GM19023 (cell line): ENCODE results near the gene ACSBG1.
"Not testable (repeated sequence)": the region's sequence is repeated elsewhere in the genome, so short reads cannot be mapped to it uniquely, and the experiment has no call there.

Experiments
- ATAC-seq: cut with Tn5 transposase; IDR thresholded peaks from one replicate; pipeline ENCODE4 v1.9.1; 2021; ENCODE audit warnings: mild to moderate bottlenecking, moderate library complexity; ENCODE audit not compliant: unreplicated experiment

The ACSBG1 gene

GRCh38 chr15:78255421-78256043 lies 21.2 kb upstream of the ACSBG1 start:
- no peak for ATAC-seq

- ATAC-seq = no peak
These were observed 16.8 kb upstream of the ACSBG1 start for GRCh38 chr15:78251136-78251535.

- ATAC-seq = no peak
These were observed 14.8 kb upstream of the ACSBG1 start for GRCh38 chr15:78249131-78249530.

GRCh38 chr15:78247911-78248310 lies 13.5 kb upstream of the ACSBG1 start:
- ATAC-seq = no peak

- not testable (repeated sequence) for ATAC-seq
These were observed 11.7 kb upstream of the ACSBG1 start for GRCh38 chr15:78245976-78246620.

- not testable (repeated sequence) for ATAC-seq
These were observed 11.0 kb upstream of the ACSBG1 start for GRCh38 chr15:78245392-78245791.

- ATAC-seq = no peak
These were observed 10.5 kb upstream of the ACSBG1 start for GRCh38 chr15:78244893-78245292.

GRCh38 chr15:78244101-78244500 lies 9.7 kb upstream of the ACSBG1 start:
- ATAC-seq = no peak

- no peak for ATAC-seq
These were observed 9.2 kb upstream of the ACSBG1 start for GRCh38 chr15:78243491-78243941.

GRCh38 chr15:78243058-78243457 lies 8.7 kb upstream of the ACSBG1 start:
- no peak for ATAC-seq

- ATAC-seq = no peak
These were observed 7.8 kb upstream of the ACSBG1 start for GRCh38 chr15:78242128-78242527.

GRCh38 chr15:78241017-78241416 lies 6.7 kb upstream of the ACSBG1 start:
- ATAC-seq = no peak

- ATAC-seq = no peak
These were observed 5.4 kb upstream of the ACSBG1 start for GRCh38 chr15:78239811-78240210.

GRCh38 chr15:78237146-78237545 lies 2.8 kb upstream of the ACSBG1 start:
- ATAC-seq = no peak

GRCh38 chr15:78236491-78236890 lies 2.1 kb upstream of the ACSBG1 start:
- no peak for ATAC-seq

GRCh38 chr15:78233496-78233895 lies 869 bp downstream of the ACSBG1 start:
- ATAC-seq = no peak

- ATAC-seq = no peak
These were observed 1.4 kb downstream of the ACSBG1 start for GRCh38 chr15:78232951-78233350.

- ATAC-seq = no peak
These were observed 4.6 kb downstream of the ACSBG1 start for GRCh38 chr15:78229431-78230406.

- ATAC-seq = no peak
These were observed 5.9 kb downstream of the ACSBG1 start for GRCh38 chr15:78228356-78228996.

GRCh38 chr15:78225783-78226541 lies 8.4 kb downstream of the ACSBG1 start:
- ATAC-seq = no peak
